Right renal cortex interstitium (tissue), 3 donors: ENCODE measurements around the gene SKI. TPM values are rescaled to one million over a fixed set of nuclear protein-coding genes. Genes with fewer than 3 reads are reported as not detected.

Source experiments
- DNase-seq, 3 donors: peaks; one replicate each; pipeline ENCODE4 v3.0.0-alpha.2; 2013; ENCODE audit warnings: low read depth in 3 of 3, low spot score in 2 of 3
- polyA plus RNA-seq, 3 donors: library from polyadenylated mRNA; unstranded; fragments of 120-200 nt; gene quantifications; one replicate each; pipeline ENCODE4 v1.2.1, GENCODE V29; 2013; ENCODE audit not compliant: insufficient read length in 3 of 3

The SKI gene
- polyA plus RNA-seq, 3 donors: 40.8 to 46.7 (median 45.3) TPM

DNA sequence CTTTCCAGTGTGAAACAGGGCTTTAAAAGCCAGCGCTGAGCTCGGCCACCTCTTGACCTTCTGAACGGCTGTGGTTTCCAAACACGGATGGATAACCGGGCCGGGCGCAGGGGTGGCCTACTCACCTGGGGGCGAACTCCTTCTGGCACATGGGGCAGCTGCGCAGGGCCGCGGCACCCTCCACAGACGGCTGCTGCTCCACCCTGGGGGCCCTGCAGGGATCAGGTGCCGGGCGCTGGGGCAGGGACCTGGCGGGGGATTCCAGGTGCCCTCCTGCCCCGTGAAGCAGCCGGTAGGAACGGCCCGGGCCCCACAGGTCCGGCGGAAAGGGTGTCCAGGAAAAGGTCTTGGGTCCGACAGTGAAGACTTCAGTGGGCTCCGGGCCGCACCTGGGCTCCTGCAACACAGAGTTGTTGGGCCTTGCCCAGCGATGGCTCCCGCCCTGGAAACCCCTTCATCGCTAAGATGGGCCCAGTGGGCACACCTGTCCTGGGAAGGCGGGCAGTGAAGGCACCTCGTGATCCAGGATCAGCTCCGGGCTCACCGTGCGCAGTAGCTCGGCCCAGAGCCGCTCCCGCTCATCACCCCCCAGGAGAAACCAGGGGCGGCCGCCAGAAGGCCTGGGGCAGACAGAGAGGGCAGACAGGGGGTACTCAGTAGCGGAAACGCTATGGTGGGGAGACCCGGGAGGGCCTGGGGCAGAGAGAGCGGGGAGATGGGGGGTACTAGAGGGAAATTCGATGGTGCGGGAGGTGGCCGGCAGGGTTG lies 34.4 kb upstream of the SKI start:
- no peak for DNase-seq

DNA sequence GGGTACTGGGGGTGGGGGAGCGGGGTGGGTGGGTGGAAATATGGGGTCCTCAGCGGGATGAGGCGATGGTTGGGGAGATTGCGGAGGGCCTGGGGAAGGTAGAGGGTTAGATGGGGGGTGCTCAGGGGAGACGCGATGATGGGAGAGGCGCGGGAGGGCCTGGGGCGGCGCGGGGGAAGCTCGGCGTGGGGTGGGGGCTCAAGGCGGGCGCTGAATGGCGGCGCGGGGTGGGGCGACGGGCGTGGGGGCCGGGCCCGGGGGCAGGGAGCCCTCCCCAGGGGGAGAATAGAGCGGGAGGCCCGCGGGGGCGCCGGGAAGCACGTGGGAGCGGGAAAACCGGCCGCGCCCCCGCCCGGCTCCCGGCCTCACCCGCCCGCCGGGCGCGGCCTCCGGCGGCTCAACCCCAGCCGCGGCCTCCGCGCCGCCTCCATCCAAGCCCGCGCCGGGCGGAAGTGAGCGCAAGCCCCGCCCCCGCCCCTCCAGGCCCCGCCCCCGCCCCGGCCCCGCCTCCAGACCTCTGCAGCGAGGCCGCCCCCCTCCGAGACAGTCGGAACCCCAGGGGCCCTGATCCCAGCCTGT lies 33.7 kb upstream of the SKI start, which contains the start of gene FAAP20:
Gene FAAP20 (minus strand): TSS at position 454 of the 579 bp plus-strand sequence. CDS start 23 bp downstream, at position 431.
- no peak for DNase-seq

DNA sequence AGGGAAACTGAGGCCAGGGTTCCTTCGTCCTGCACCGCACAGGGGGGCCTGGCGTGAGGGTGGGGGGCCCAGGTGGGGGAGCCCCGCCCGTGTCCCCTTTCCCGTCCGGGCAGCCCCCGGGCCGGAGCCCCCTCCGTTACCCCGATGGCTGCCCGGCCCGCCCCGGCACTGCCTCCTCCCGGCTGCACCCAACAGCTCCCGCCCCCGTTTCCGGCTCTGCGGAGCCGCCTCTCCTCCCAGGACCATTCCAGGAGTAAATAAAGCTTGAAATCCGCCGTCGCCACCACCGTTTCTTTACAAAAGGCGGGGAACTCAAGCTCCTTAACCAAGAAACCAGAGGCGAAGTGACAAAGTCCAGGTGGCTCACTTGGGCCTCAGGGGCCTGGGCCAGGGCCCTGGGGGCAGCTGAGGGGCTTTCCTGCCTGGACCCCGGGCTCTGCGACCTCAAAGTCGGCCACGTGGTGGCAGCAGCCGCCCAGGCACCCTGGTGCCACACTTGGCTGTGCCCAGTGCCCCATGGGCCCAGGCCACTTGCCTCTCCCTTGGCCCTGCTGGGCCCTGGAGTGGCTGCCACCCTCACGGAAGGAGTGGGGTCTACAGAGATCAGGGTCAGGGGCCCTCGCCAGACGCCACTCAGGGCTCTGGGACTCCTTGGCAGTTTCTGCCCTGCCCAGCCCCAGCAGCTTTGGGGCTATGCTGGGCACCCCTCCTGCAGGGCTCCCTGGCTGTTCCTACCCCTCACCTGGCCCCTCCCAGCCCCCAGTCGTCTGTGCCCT lies 33.0 kb upstream of the SKI start:
- peak in 1 of 3 donors; percentile 73 for DNase-seq

DNA sequence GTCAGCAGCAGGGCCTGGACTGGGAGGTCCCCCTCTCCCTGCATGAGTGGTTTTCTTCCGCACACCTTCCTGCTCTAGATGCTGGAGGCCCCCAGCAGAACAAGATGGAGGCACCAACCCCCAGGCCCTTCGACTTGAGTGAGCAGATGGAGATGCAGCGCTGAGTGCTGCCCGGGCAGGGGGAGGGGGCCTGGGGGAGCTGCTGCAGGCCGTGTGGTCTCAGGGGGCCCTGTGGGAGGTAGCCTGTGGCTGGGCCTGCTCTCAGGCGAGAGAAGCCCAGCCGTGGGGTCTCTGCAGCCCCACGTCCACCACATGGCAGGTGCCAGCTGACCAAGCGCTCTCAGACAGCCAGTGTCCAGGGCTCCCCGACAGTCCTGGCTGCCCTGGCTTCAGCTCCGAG lies 32.3 kb upstream of the SKI start:
- no peak for DNase-seq

DNA sequence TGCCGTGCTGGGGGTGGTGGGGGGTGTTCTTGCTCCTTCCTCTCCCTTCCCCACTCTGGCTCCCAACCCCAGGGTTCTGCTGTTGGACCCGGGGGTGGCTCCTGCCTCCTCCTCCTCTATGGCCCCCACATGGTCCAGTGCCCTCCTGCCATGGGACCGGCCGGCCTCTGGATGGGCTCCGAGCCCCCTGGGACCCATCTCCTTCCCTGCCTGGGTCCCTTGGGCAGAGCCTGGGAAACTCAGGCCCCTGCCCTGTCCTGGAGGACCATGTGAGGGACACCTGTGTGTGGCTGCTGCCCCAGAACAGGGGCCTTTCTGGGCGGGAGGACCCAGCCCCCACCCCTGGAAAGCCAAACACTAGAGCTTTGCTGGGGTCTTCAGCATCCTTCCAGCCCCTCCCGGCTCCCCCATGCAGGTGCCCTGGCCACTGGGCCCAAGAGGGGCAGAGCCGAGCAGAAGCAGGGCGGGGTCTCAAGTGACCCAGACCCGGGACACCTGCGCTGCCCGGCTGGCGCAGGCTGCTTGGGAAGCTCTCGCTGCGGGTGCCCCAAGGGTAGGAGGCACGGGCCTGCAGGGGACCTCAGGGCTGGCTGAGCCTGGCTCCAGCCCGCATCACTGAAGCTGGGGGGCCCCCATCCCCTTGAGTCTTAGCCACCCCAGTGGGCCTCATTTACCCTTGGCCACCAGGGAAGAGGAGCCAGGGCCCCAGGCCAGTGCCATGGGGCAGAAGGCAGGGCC lies 31.0 kb upstream of the SKI start:
- DNase-seq: no peak

DNA sequence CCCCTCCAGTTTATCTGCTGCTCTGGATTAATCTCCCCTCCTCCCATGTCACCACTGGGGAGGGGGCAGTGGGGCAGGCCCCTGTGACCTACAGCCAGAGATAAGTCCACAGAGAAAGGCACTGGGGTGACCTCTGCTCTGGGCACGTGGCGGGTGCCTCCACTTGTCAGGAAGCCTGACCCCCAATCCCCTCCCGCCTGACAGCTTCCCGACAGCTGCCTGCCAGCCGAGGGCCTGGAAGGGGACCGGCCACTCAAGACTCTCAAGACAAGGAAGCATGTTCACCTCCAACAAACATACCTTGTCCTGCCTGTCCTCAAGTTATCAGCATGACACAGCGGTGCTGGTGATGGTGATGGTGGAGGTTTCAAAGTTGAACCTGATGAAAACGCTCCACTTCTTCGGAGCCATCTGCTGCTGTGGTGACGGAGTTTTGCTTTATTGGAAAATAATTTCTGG lies 30.4 kb upstream of the SKI start:
- no peak for DNase-seq

DNA sequence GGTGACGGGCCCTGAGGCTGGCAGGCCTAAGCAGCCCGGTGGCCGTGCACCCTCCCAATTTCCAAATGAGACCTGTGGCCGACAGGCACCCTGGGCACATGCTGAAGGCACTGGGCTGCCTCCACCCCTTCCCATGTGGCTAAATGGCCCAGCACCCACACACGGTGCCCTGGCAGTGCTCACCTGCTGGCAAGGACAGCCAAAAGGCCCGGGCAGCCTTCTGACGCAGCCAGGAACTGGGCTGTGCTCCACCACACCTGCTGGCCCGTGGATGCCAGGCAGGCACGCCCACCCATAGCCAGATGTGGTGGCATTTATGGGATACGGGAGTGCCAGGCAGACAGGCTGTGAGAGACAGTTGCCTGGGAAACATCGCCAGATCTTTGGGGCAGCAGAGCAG lies 29.5 kb upstream of the SKI start:
- DNase-seq: no peak

DNA sequence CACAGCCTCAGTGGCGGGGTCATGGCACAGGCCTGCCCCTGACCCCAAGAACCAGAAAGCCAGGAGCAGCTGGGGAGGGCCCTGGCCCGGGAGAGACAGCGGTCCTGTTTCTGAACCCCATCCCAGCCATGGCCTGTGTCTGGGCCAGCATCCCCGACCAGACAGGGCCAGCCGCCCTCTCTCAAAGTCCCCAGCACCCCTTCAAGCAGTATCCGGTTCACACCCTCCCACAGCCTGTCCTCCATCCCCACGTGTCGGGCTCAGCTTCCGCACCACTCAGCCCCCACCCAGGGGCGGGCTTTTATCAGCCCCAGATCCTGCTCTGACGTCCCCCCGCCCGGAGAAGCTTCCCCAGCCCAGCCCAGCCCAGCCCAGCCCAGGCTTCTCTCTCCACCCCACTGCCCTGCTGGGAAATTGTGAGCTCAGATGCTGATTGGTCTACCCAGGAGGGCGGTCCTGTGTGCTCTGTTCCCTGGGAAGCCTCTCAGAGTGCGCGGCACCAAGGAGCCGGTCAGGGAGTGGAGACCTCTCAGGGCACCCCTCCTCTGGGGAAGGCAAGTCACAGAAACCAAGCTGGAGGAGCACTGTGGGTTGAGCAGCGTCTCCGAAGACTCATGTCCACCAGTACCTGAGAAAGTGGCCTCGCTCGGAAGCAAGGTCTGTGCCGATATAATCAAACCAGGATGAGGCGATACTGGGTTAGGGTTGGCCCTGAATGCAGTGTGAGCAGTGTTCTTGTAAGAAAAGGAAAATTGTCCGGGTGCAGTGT lies 28.9 kb upstream of the SKI start:
- DNase-seq: no peak

DNA sequence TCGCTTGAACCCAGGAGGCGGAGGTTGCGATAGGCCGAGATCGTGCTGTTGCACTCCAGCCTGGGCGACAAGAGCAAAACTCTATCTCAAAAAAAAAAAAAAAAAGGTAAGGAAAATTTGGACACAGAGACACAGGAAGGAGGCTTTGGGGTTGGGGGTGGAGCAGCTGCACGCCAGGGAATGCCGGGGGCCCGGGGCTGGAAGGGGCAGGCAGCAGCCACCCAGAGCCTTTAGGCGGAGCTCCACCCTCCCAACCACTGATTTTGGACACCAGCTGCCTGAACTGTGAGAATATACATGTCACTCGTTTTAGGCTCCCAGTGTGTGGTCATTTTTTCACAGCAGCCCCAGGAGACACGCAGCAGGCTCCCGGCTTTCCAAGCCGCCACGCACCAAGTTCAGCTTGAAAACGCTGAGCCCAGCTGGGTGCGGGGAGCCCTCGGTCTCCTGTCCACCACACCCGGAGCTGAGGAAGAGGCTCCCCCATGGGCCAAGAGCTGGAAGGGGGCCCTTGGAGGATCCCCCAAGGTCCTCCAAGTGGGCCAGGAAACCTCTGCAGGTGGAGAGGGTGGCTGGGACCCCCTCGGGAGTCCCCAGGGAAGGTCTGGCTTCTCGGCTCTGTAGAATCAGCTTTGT lies 27.7 kb upstream of the SKI start:
- DNase-seq: no peak

DNA sequence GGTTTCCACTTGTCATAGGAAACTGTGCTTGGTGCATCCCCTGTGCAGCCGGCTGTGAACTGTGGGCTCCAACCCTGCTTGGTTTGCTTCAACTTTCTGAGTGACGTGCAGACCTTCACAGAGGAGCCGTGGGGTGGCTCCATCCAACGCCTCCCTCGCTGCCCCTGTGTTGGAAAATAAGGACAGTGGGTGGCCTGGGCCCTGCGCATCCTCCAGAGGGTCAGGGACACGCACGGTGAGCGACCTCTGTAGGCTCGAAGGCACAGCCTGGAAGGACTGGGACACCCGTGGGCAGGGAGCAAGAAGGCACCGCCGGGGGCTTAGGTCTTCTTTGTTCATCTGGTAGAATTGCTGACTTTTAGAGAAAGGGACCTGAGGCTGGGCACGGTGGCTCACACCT lies 27.1 kb upstream of the SKI start:
- DNase-seq: no peak

DNA sequence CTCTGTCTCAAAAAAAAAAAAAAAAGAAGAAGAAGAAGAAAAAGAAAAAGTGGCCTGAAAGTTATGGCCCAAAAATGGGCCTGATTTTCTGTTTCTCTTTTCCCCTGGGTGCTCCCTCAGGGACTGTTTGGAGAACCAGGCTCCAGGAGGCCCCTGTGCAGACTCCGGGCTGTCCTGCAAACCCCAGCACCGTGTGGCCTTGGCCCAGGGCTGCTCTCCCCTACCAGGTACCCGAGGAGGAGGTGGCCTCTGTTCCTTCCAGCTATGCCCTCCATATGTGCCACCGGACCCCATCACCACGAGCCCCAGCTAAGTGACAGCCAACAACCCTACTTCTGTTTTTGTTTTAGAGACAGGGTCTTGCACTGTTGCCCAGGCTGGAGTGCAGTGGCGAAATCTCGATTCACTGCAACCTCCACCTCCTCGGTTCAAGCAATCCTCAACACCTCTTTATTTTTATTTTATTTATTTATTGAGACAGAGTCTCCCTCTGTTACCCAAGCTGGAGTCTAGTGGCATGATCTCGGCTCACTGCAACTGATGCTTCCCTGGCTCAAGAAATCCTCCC lies 26.0 kb upstream of the SKI start:
- DNase-seq: no peak

DNA sequence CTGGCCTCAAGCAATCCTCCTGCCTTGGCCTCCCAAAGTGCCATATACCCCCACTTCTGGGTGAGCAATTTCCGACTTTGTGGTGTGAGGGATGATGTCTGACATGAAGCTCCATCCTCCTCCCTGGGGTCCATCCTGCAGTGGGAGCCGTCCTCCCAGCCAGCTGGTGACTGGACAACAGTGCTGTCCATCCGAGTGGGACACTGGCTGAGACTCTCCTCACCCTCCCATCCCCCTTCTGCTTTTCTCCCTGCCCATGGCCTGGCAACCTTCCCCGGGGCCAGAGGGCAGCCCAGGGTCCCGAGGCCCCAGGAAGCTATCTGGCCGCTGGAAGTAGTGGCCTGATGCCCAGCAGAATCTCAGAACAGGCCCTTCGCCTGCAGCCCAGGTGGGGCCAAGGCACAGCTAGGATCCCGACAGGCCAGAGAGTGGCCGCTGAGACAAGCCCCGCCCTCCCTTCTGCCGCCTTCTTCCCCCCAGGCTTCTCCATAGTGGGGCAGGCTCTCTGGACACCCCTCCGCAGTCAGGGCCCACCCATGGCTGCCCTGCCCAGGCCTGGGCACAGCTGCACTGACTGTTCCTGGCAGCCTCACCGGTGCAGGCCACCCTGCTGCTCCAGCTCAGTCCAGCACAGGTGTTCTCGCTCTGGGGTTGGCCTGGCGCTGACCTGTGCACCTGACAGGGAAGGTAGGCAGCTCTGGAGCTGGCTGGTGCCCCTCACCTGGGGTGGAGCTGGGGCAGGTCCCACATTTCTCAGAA lies 25.1 kb upstream of the SKI start:
- no peak for DNase-seq

DNA sequence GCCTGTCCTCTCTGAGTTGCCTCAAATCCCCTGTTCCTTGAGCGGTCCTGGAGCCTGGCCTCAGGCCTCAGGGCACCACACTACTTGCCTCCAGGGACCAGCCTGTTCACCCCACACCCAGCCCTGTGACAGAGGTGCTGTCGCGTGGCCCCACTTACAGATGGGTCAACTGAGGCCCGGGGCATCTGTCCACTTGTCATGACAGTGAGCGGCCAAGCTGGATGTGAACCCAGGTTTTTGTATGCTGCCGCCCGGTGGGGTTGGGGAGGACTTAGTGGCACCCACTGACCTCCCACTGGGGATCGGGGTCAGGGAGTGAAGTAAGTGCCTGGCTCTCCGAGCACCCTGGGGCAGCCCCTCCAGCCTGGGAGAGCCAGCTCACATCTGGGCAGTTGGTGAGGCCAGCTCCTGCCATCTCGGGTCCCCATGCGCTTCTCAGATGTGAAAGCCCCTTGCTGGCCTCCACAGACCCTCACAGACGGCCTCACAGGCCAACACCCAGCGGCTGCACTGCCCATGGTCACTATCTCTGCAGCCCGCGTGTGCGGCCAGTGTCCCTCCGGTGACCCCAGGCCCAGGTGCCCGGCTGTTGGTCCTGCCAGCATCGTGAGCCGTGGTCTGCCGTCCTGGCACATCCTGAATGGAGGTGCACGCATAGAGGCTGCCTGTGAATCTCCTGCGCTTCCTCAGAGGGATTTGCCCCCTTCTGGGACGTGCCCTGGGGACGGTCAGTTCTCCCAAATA lies 24.3 kb upstream of the SKI start:
- DNase-seq: no peak

DNA sequence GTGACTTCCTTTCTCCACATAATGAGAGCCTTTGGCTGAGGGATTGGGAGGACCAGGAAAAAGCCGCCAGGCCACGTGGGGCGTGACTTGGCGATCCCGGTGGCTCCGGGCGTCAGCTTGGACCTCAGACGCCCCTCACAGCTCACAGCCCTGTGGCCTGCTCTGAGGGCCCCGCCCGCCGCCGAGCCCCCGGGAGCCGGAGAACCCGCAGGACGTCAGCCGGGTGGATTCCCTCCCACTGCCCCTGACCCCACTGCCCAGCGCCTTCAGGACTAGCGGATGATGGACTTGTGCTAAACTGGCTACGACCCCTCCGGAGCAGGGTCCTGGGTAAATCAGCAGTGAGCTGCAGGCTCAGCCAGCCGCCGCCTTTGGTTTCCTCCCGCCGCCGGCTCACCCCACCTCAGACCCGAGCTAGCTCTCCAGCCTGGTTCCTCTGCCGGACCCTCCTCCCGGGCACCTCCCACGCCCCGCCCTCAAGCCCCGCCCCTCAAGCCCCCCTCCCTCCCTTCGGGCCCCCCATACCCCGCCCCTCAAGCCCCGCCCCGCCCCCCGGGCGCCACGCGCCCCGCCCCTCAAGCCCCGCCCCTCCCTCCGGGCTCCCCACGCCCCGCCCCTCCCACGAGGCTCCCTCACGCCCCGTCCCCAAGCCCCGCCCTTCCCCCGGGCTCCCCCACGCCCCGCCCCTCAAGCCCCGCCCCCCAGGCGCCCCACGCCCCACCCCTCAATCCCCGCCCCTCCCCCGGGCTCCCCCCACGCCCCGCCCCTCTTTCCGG lies 23.5 kb upstream of the SKI start:
- DNase-seq: no peak

DNA sequence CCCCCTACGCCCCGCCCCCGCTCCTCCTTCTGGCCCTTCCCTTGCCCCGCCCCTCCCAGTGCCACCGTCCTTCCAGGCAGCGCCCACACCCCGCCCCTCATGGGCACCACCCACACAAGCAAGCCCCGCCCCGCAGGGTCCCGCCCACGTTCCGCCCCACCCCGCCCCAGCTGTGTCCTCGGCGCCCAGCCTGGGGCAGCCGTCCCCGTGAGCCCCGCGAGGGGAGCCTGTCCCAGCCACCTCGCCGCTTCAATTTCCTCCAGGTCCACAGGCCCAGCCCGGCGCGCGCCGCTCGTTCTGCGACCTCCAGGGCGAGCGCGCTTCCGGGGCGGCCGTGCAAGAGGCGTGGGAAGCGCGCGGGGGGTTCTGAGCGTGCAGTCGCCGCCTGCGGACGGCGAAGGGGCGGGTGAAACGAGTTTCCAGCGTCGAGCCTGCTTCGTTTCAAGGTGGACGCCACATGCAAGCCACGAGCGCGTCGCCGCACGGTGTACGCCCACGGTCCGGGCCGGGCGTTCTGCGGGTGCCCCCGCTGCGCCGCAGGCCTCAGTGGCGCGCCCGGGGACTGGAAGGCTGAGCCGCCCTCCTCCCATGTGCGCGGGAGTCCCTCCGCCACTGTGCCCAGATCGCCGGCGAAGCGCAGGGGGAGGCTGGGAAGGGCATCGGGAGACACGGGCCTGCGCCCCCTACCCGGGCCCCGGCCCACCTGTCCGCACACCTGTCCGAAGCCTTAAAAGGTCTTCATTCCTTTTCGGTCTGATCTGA lies 22.7 kb upstream of the SKI start:
- no peak for DNase-seq

DNA sequence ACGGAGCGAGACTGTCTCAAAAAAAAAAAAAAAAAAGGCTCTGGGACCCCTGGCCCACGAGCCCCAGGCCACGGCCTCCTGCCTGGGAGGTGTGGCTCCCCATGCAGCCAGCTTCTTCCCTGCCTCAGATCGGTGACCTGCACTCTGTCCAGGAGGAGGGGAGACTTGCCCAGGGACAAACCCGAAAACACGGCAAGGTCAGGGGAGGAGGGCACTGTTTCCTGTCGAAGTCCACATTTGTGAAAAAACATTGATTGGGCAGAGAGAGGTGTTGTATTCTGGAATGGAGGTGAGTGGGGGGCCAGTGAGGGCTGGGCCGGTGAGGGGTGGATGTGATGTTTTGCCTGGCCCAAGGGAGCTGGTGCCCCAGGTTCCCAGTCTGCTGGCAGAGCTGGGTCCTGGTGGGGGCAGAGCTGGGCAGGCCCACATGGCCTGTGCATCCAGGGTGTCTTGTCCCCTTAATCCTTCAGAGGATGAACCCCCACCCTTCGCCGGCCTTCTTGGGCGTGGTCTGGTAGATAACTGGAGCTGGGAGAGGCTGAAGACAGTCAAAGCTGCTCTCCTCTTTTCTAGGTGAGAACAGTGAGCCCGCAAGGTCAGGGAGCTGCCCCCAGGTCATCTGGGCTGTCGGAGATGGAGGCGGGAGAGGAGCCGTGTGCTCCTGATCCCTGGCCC lies 21.2 kb upstream of the SKI start:
- no peak for DNase-seq
